CD14-positive monocyte (primary cell): ENCODE measurements around the gene HAND1. TPM values are rescaled to one million over a fixed set of nuclear protein-coding genes. Genes with fewer than 3 reads are reported as not detected.

Experiments
- DNase-seq, 3 donors: peaks; one replicate each; pipeline ENCODE4 v3.0.0-alpha.2; 2011 to 2022
- H2AFZ ChIP-seq: 2 replicates; pipeline ENCODE4 v1.6.0; 2012; ENCODE audit warnings: mild to moderate bottlenecking, low read depth, low read length, inconsistent platforms; ENCODE audit not compliant: insufficient read depth, poor library complexity, severe bottlenecking
- H3K27ac ChIP-seq, 2 donors: 1 replicate in 1 of 2; 2 replicates in 1 of 2; pipeline ENCODE4 v1.5.1; 2012 to 2013; ENCODE audit warnings: low read length in 2 of 2, control low read depth in 1 of 2, inconsistent platforms in 1 of 2, low read depth in 1 of 2, mild to moderate bottlenecking in 1 of 2
- H3K27me3 ChIP-seq, 2 donors: one replicate each; pipeline versions ENCODE4 v1.6.0 to v1.6.1; 2011 to 2013; ENCODE audit warnings: low read length in 2 of 2; ENCODE audit not compliant: control insufficient read depth in 2 of 2, insufficient read depth in 2 of 2
- H3K36me3 ChIP-seq, 2 donors: replicated peaks in 1 of 2; 1 replicate in 1 of 2; 2 replicates in 1 of 2; pipeline versions ENCODE4 v1.5.1 to v1.6.1; 2012 to 2013; ENCODE audit warnings: low read length in 2 of 2, control low read depth in 1 of 2, inconsistent platforms in 1 of 2, mild to moderate bottlenecking in 1 of 2; ENCODE audit not compliant: insufficient read depth in 2 of 2, control insufficient read depth in 1 of 2
- H3K4me1 ChIP-seq, 2 donors: 1 replicate in 1 of 2; 2 replicates in 1 of 2; pipeline versions ENCODE4 v1.5.1 to v1.6.1; 2012 to 2013; ENCODE audit warnings: low read length in 2 of 2, control low read depth in 1 of 2, inconsistent platforms in 1 of 2, mild to moderate bottlenecking in 1 of 2, moderate library complexity in 1 of 2; ENCODE audit not compliant: insufficient read depth in 2 of 2, control insufficient read depth in 1 of 2
- H3K4me2 ChIP-seq: replicated peaks from 2 replicates; pipeline ENCODE3; 2012; ENCODE audit warnings: low read length, moderate library complexity, mild to moderate bottlenecking; ENCODE audit not compliant: poor library complexity, severe bottlenecking; ENCODE audit errors: extremely low read depth
- H3K4me3 ChIP-seq, 3 experiments: fragments of 200-600 bp in 1 of 3; sonication (generic) in 1 of 3; replicated peaks in 1 of 3; 1 replicate in 2 of 3; 2 replicates in 1 of 3; pipeline ENCODE4 v1.5.1; 2011 to 2013; ENCODE audit warnings: low read length in 3 of 3, mild to moderate bottlenecking in 3 of 3, control low read depth in 2 of 3, low read depth in 2 of 3, inconsistent platforms in 1 of 3, moderate library complexity in 1 of 3
- H3K79me2 ChIP-seq: 2 replicates; pipeline ENCODE4 v1.6.0; 2012; ENCODE audit warnings: mild to moderate bottlenecking, control low read depth, inconsistent platforms, low read length, moderate library complexity; ENCODE audit not compliant: insufficient read depth
- H3K9ac ChIP-seq: 2 replicates; pipeline ENCODE4 v1.6.0; 2017; ENCODE audit warnings: low read length, mild to moderate bottlenecking; ENCODE audit not compliant: insufficient read depth, poor library complexity, severe bottlenecking
- H3K9me3 ChIP-seq, 2 donors: replicated peaks in 1 of 2; 1 replicate in 1 of 2; 2 replicates in 1 of 2; pipeline versions ENCODE4 v1.5.1 to v1.6.1; 2012 to 2013; ENCODE audit warnings: low read length in 2 of 2, control low read depth in 1 of 2; ENCODE audit not compliant: control insufficient read depth in 1 of 2, insufficient read depth in 1 of 2
- H4K20me1 ChIP-seq: 2 replicates; pipeline ENCODE4 v1.6.0; 2012; ENCODE audit warnings: mild to moderate bottlenecking, low read length, control low read depth, moderate library complexity; ENCODE audit not compliant: insufficient read depth
- H3K27ac Mint-ChIP-seq, 7 donors: one replicate each; pipeline ENCODE4 v1.8.0; 2020; ENCODE audit warnings: mild to moderate bottlenecking in 7 of 7, mixed read lengths in 7 of 7, moderate library complexity in 6 of 7, inconsistent platforms in 2 of 7
- H3K27me3 Mint-ChIP-seq, 3 donors: one replicate each; pipeline ENCODE4 v1.8.0; 2021 to 2022; ENCODE audit warnings: low read depth in 3 of 3, mild to moderate bottlenecking in 3 of 3, mixed read lengths in 3 of 3, moderate library complexity in 3 of 3, inconsistent platforms in 1 of 3
- H3K36me3 Mint-ChIP-seq, 2 donors: one replicate each; pipeline ENCODE4 v1.8.0; 2020; ENCODE audit warnings: mixed read lengths in 2 of 2, inconsistent platforms in 1 of 2, mild to moderate bottlenecking in 1 of 2
- H3K4me1 Mint-ChIP-seq: one replicate; pipeline ENCODE4 v1.8.0; 2020; ENCODE audit warnings: mild to moderate bottlenecking, mixed read lengths
- H3K4me3 Mint-ChIP-seq, 2 donors: one replicate each; pipeline ENCODE4 v1.8.0; 2020; ENCODE audit warnings: mild to moderate bottlenecking in 2 of 2, mixed read lengths in 2 of 2, moderate library complexity in 1 of 2
- H3K9me3 Mint-ChIP-seq, 7 donors: one replicate each; pipeline ENCODE4 v1.8.0; 2020 to 2022; ENCODE audit warnings: mixed read lengths in 7 of 7, mild to moderate bottlenecking in 6 of 7, moderate library complexity in 6 of 7, inconsistent platforms in 2 of 7
- CTCF ChIP-seq: fragments of 200-600 bp; IDR thresholded peaks from one replicate; pipeline ENCODE4 v1.8.0; 2022; ENCODE audit warnings: antibody characterized with exemption, mild to moderate bottlenecking
- whole genome bisulfite sequencing: methylation state at CpG from one replicate; pipeline ENCODE4 v1.1.5; 2013; ENCODE audit warnings: missing lambda C conversion rate; ENCODE audit not compliant: insufficient coverage; 5-methylcytosine and 5-hydroxymethylcytosine counted together
- intact Hi-C, 2 donors: fragments of 100-400 bp; cut with micrococcal nuclease; formaldehyde crosslinking; loops; one replicate each; pipeline versions ENCODE4 v1.15.0 to v1.15.1; 2023
- polyA plus RNA-seq, 3 donors: library from polyadenylated mRNA; depleted of rRNA in 1 of 3; unstranded in 2 of 3; stranded (reverse) in 1 of 3; fragments of 300-500 nt in 2 of 3; fragments of >200 nt in 1 of 3; fragmentation: Illumina TruSeq in 2 of 3; gene quantifications; 1 replicate in 2 of 3; 2 replicates in 1 of 3; pipeline ENCODE4 v1.2.3, GENCODE V29; 2012 to 2021

HAND1 gene
- polyA plus RNA-seq, 3 donors, result not detected

- Histone ChIP-seq H3K4me2 (no peak overlapping the region), H3K4me3 (no peak overlapping the region), H3K27me3 (peaks cover 73 to 91% of the 10 kb centered on the region in 2 donors), H3K79me2 (no peaks in the 10 kb centered on the region), H4K20me1 (no peaks in the 10 kb centered on the region), H3K4me1 (no peaks in the 10 kb centered on the region), H3K9ac (no peak overlapping the region), H3K36me3 (no peaks in the 10 kb centered on the region), H3K9me3 (peaks cover 0 to 21% of the 10 kb centered on the region in 2 donors), H2AFZ (no peak overlapping the region), H3K27ac (no peak overlapping the region)
- H3K36me3 Mint-ChIP-seq, result peaks cover 0 to 9% of the 10 kb centered on the region in 2 donors
- DNase-seq, result no peak
- no peak overlapping the region for H3K27ac Mint-ChIP-seq
- no peak for TF ChIP-seq CTCF
- H3K9me3 Mint-ChIP-seq, result peaks cover 0 to 18% (median 5%) of the 10 kb centered on the region in 7 donors
- intact Hi-C loops, result no loop called here
- peaks cover 71 to 91% (median 77%) of the 10 kb centered on the region in 3 donors for H3K27me3 Mint-ChIP-seq
- 42% methylated on average over 2 of the region's 2 CpGs for WGBS
- peak overlapping the region in 1 of 2 donors; percentile 17 for H3K4me3 Mint-ChIP-seq
- H3K4me1 Mint-ChIP-seq, result peaks cover 10% of the 10 kb centered on the region
Measured at GRCh38 chr5:154487541-154487940, 9.5 kb upstream of the HAND1 start.

- TF ChIP-seq CTCF, result no peak
- H3K4me1 ChIP-seq, result no peaks in the 10 kb centered on the region
- WGBS, result 0% methylated on average over 1 of the region's 4 CpGs
- no peak overlapping the region for H3K27ac Mint-ChIP-seq
- H3K4me3 Mint-ChIP-seq, result peak overlapping the region in 1 of 2 donors; percentile 40
- H3K36me3 Mint-ChIP-seq, result peaks cover 0 to 9% of the 10 kb centered on the region in 2 donors
- H4K20me1 ChIP-seq, result no peaks in the 10 kb centered on the region
- peaks cover 10% of the 10 kb centered on the region for H3K4me1 Mint-ChIP-seq
- no peak overlapping the region for H2AFZ ChIP-seq
- H3K79me2 ChIP-seq, result no peaks in the 10 kb centered on the region
- H3K27me3 Mint-ChIP-seq, result peaks cover 75 to 92% (median 81%) of the 10 kb centered on the region in 3 donors
- no peak overlapping the region for H3K4me2 ChIP-seq
- H3K9me3 ChIP-seq, result peaks cover 0 to 31% of the 10 kb centered on the region in 2 donors
- intact Hi-C loops, result no loop called here
- peaks cover 79 to 92% of the 10 kb centered on the region in 2 donors for H3K27me3 ChIP-seq
- no peak for DNase-seq
- no peak overlapping the region for H3K9ac ChIP-seq
- H3K27ac ChIP-seq, result no peak overlapping the region
- peaks cover 0 to 18% (median 5%) of the 10 kb centered on the region in 7 donors for H3K9me3 Mint-ChIP-seq
- H3K36me3 ChIP-seq, result no peaks in the 10 kb centered on the region
- H3K4me3 ChIP-seq, result no peak overlapping the region
Measured at GRCh38 chr5:154486427-154486866, 8.4 kb upstream of the HAND1 start.
